Kasumi-1 (cell line): ENCODE data around the gene CREB5.
"Not testable (repeated sequence)": the region's sequence is repeated elsewhere in the genome, so short reads cannot be mapped to it uniquely, and the experiment has no call there.

ENCODE experiments used
- DNase-seq, 2 experiments: peaks; one replicate each; lab custom pipeline; 2025; lab: John Stamatoyannopoulos, UW

Gene CREB5

GRCh38 chr7:28581351-28581750 is 169.0 kb downstream of the CREB5 start:
- no peak for DNase-seq

GRCh38 chr7:28582226-28582625 is 169.9 kb downstream of the CREB5 start:
- DNase-seq, result no peak

- no peak for DNase-seq
Observed at GRCh38 chr7:28584235-28584634, 171.9 kb downstream of the CREB5 start.

- no peak for DNase-seq
Observed at GRCh38 chr7:28586736-28587135, 174.4 kb downstream of the CREB5 start.

- no peak for DNase-seq
Observed at GRCh38 chr7:28587211-28587610, 174.9 kb downstream of the CREB5 start.

GRCh38 chr7:28588602-28589001 is 176.3 kb downstream of the CREB5 start:
- no peak for DNase-seq

GRCh38 chr7:28591041-28591674 is 178.8 kb downstream of the CREB5 start:
- DNase-seq, result no peak

- DNase-seq, result no peak
Observed at GRCh38 chr7:28591725-28592349, 179.5 kb downstream of the CREB5 start.

- DNase-seq, result no peak
Observed at GRCh38 chr7:28592861-28593260, 180.5 kb downstream of the CREB5 start.

GRCh38 chr7:28595076-28595475 is 182.8 kb downstream of the CREB5 start:
- DNase-seq, result no peak

GRCh38 chr7:28595801-28596200 is 183.5 kb downstream of the CREB5 start:
- no peak for DNase-seq

- DNase-seq, result no peak
Observed at GRCh38 chr7:28596245-28596935, 184.1 kb downstream of the CREB5 start.

GRCh38 chr7:28597284-28597683 is 185.0 kb downstream of the CREB5 start:
- DNase-seq, result no peak

GRCh38 chr7:28598037-28598436 is 185.7 kb downstream of the CREB5 start:
- not testable (repeated sequence) for DNase-seq

GRCh38 chr7:28598586-28598985 is 186.3 kb downstream of the CREB5 start:
- DNase-seq, result no peak

GRCh38 chr7:28599411-28599810 is 187.1 kb downstream of the CREB5 start:
- DNase-seq, result no peak

GRCh38 chr7:28602282-28602681 is 190.0 kb downstream of the CREB5 start:
- no peak for DNase-seq

GRCh38 chr7:28605427-28606085 is 193.2 kb downstream of the CREB5 start:
- no peak for DNase-seq

- no peak for DNase-seq
Observed at GRCh38 chr7:28606421-28606820, 194.1 kb downstream of the CREB5 start.

GRCh38 chr7:28607855-28608193 is 195.5 kb downstream of the CREB5 start:
- DNase-seq, result no peak

- DNase-seq, result no peak
Observed at GRCh38 chr7:28608237-28608656, 195.9 kb downstream of the CREB5 start.

- DNase-seq, result no peak
Observed at GRCh38 chr7:28608731-28609130, 196.4 kb downstream of the CREB5 start.

GRCh38 chr7:28609608-28610007 is 197.3 kb downstream of the CREB5 start:
- DNase-seq, result no peak
